ENCODE measurements around the gene KLK12.
"Not testable (repeated sequence)": the region's sequence is repeated elsewhere in the genome, so short reads cannot be mapped to it uniquely, and the experiment has no call there.

The KLK12 gene

DNA sequence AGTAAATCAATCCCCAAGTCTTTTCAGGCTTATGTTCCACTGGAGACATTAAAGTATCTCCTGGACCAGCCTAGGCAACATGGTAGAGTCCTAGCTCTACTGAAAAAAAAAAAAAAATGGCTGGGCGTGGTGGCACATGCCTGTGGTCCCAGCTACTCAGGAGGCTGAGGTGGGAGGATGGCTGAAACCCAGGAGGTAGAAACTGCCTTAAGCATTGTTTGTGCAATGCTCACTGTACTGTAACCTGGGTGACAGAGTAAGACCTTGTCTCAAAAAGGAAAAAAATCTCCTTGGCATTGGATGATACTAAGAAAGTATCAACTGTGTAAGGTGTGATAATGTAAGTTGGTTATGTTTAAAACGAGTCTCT, 42.2 kb downstream of the KLK12 start:
- Histone ChIP-seq H3K4me1 (ENCODE audit: control insufficient read depth, insufficient read depth, low read length) (no peaks in the 10 kb centered on the region), H3K9me3 (ENCODE audit: control insufficient read depth, low read length) (no peaks in the 10 kb centered on the region), H3K36me3 (ENCODE audit: control insufficient read depth, insufficient read depth, low read length) (no peaks in the 10 kb centered on the region), H3K27ac (ENCODE audit: insufficient read depth, low read depth, low read length, poor library complexity, severe bottlenecking) (no peak overlapping the region), H3K4me3 (ENCODE audit: insufficient read depth, low read depth, low read length) (no peak overlapping the region), H3K27me3 (ENCODE audit: control insufficient read depth, insufficient read depth, low read length, poor library complexity, severe bottlenecking) (peaks cover 4% of the 10 kb centered on the region)
- 85 to 91% methylated on average over 2 of the region's 2 CpGs for WGBS, 2 experiments

DNA sequence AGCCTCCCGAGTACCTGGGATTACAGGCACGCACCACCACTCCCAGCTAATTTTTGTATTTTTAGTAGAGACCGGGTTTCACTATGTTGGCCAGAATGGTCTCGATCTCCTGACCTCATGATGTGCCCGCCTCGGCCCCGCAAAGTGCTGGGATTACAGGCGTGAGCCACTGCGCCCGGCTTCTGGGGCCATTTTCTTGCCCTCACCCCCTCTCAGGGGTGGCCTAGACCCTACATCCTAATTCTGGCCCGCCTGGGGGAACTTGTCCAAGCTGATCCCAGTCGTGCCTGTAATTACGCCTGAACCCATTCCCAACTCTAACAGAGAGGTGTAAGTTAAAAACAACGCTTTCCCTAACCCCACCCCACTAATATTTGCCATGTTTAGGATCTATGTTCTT, 50.4 kb downstream of the KLK12 start:
- H3K9me3 ChIP-seq (ENCODE audit: control insufficient read depth, low read length); H3K27me3 ChIP-seq (ENCODE audit: control insufficient read depth, insufficient read depth, low read length, poor library complexity, severe bottlenecking); H3K36me3 ChIP-seq (ENCODE audit: control insufficient read depth, insufficient read depth, low read length); H3K27ac ChIP-seq (ENCODE audit: insufficient read depth, low read depth, low read length, poor library complexity, severe bottlenecking); H3K4me3 ChIP-seq (ENCODE audit: insufficient read depth, low read depth, low read length); H3K4me1 ChIP-seq (ENCODE audit: control insufficient read depth, insufficient read depth, low read length): not testable (repeated sequence)
- WGBS, 2 experiments = 92% methylated on average over 13 of the region's 14 CpGs

- H3K9me3 ChIP-seq (ENCODE audit: control insufficient read depth, low read length) = no peaks in the 10 kb centered on the region
- no peak within 1 kb of the TSS for H3K4me3 ChIP-seq (ENCODE audit: insufficient read depth, low read depth, low read length)
- WGBS, 2 experiments = 72 to 78% methylated on average over 28 of the region's 28 CpGs
- no peak within 1 kb of the TSS for H3K27ac ChIP-seq (ENCODE audit: insufficient read depth, low read depth, low read length, poor library complexity, severe bottlenecking)
- peaks cover 9% of the 10 kb centered on the region for H3K27me3 ChIP-seq (ENCODE audit: control insufficient read depth, insufficient read depth, low read length, poor library complexity, severe bottlenecking)
- H3K4me1 ChIP-seq (ENCODE audit: control insufficient read depth, insufficient read depth, low read length) = peaks cover 10% of the 10 kb centered on the region
- H3K36me3 ChIP-seq (ENCODE audit: control insufficient read depth, insufficient read depth, low read length) = no peaks in the 10 kb centered on the region
Measured at GRCh38 chr19:50983625-50984292, 51.0 kb downstream of the KLK12 start, which contains the start of gene KLK7. Gene KLK7 (minus strand): TSS chr19:50983917. CDS start chr19:50982399, 1,518 bp downstream.

GRCh38 chr19:50982186-50982585, 52.6 kb downstream of the KLK12 start:
- H3K4me1 ChIP-seq (ENCODE audit: control insufficient read depth, insufficient read depth, low read length) = peaks cover 10% of the 10 kb centered on the region
- H3K27me3 ChIP-seq (ENCODE audit: control insufficient read depth, insufficient read depth, low read length, poor library complexity, severe bottlenecking) = peaks cover 9% of the 10 kb centered on the region
- WGBS, 2 experiments = 81 to 91% methylated on average over 4 of the region's 4 CpGs
- H3K4me3 ChIP-seq (ENCODE audit: insufficient read depth, low read depth, low read length) = no peak overlapping the region
- H3K9me3 ChIP-seq (ENCODE audit: control insufficient read depth, low read length) = no peaks in the 10 kb centered on the region
- no peaks in the 10 kb centered on the region for H3K36me3 ChIP-seq (ENCODE audit: control insufficient read depth, insufficient read depth, low read length)
- no peak overlapping the region for H3K27ac ChIP-seq (ENCODE audit: insufficient read depth, low read depth, low read length, poor library complexity, severe bottlenecking)

DNA sequence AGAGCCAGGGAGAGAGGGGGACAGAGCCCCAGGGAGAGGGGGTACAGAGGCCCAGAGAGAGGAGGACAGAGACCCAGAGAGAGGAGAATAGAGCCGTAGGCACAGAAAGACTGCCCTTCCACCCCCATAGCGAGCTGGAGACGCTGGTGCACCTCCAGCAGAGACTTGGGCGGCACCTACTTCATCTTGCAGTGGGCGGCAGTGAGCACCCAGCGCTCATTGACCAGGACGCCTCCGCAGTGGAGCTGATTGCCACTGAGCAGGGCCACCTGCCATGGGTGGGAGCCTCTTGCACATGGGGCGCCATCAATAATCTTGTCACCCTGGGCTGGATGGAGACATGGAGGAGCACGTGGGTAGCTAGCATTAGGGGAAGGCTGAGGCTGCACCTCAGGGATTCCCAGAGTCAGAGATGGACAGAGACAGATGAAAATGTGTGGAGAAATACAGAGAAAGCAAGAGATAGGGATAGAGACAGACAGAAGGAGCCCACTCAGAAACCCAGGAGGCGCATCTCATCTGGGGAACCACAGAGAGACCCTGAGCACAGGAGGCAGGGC, 53.1 kb downstream of the KLK12 start:
- Histone ChIP-seq H3K27ac (ENCODE audit: insufficient read depth, low read depth, low read length, poor library complexity, severe bottlenecking) (no peak overlapping the region), H3K36me3 (ENCODE audit: control insufficient read depth, insufficient read depth, low read length) (no peaks in the 10 kb centered on the region), H3K27me3 (ENCODE audit: control insufficient read depth, insufficient read depth, low read length, poor library complexity, severe bottlenecking) (peaks cover 9% of the 10 kb centered on the region), H3K4me1 (ENCODE audit: control insufficient read depth, insufficient read depth, low read length) (peaks cover 10% of the 10 kb centered on the region), H3K4me3 (ENCODE audit: insufficient read depth, low read depth, low read length) (no peak overlapping the region), H3K9me3 (ENCODE audit: control insufficient read depth, low read length) (no peaks in the 10 kb centered on the region)
- WGBS, 2 experiments = 77 to 78% methylated on average over 11 of the region's 11 CpGs

DNA sequence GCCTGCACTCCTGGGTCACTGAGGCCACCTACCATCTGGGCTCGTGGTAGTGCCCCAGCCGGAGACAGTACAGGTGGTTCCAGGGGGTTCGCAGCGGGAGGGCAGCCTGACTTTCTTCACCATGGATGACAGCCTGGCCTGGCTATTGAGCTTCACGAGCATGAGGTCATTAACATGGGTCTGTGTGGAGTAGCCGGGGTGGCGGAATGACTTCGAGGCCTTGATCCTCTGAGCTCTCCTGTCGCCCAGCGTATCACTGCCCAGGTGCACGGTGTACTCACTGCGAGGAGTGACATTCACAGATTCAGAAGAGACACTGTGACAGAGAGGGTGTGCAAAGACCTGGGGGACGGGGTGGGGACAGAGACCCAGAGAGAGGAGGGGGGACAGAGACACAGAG, 54.6 kb downstream of the KLK12 start:
- H3K4me3 ChIP-seq (ENCODE audit: insufficient read depth, low read depth, low read length) = no peak overlapping the region
- peaks cover 9% of the 10 kb centered on the region for H3K27me3 ChIP-seq (ENCODE audit: control insufficient read depth, insufficient read depth, low read length, poor library complexity, severe bottlenecking)
- H3K36me3 ChIP-seq (ENCODE audit: control insufficient read depth, insufficient read depth, low read length) = no peaks in the 10 kb centered on the region
- peaks cover 14% of the 10 kb centered on the region for H3K4me1 ChIP-seq (ENCODE audit: control insufficient read depth, insufficient read depth, low read length)
- H3K27ac ChIP-seq (ENCODE audit: insufficient read depth, low read depth, low read length, poor library complexity, severe bottlenecking) = no peak overlapping the region
- 79 to 84% methylated on average over 13 of the region's 13 CpGs for WGBS, 2 experiments
- H3K9me3 ChIP-seq (ENCODE audit: control insufficient read depth, low read length) = no peaks in the 10 kb centered on the region

GRCh38 chr19:50979758-50980157, 55.0 kb downstream of the KLK12 start:
- H3K27me3 ChIP-seq (ENCODE audit: control insufficient read depth, insufficient read depth, low read length, poor library complexity, severe bottlenecking) = peaks cover 9% of the 10 kb centered on the region

More at GRCh38 chr19:50979758-50980157, 55.0 kb downstream of the KLK12 start:
- Histone ChIP-seq H3K27ac (ENCODE audit: insufficient read depth, low read depth, low read length, poor library complexity, severe bottlenecking) (no peak overlapping the region), H3K36me3 (ENCODE audit: control insufficient read depth, insufficient read depth, low read length) (no peaks in the 10 kb centered on the region), H3K4me1 (ENCODE audit: control insufficient read depth, insufficient read depth, low read length) (peaks cover 14% of the 10 kb centered on the region), H3K4me3 (ENCODE audit: insufficient read depth, low read depth, low read length) (no peak overlapping the region), H3K9me3 (ENCODE audit: control insufficient read depth, low read length) (no peaks in the 10 kb centered on the region)
- 48 to 53% methylated on average over 8 of the region's 8 CpGs for WGBS, 2 experiments
